Ishikawa (cell line): ENCODE measurements around the gene NKRF.

ENCODE experiments used
- CEBPB ChIP-seq: IDR thresholded peaks from 2 replicates; pipeline ENCODE4 v1.6.1; 2012
- EP300 ChIP-seq: IDR thresholded peaks from 2 replicates; pipeline ENCODE4 v1.6.1; 2012; ENCODE audit warnings: borderline replicate concordance
- MAX ChIP-seq: IDR thresholded peaks from 2 replicates; pipeline ENCODE4 v1.6.1; 2012
- NFIC ChIP-seq: IDR thresholded peaks from 2 replicates; pipeline ENCODE4 v1.6.1; 2012
- RAD21 ChIP-seq: IDR thresholded peaks from 2 replicates; pipeline ENCODE4 v1.6.1; 2012; ENCODE audit warnings: low read depth
- TAF1 ChIP-seq: IDR thresholded peaks from 2 replicates; pipeline ENCODE4 v1.6.1; 2012; ENCODE audit warnings: low read depth, mild to moderate bottlenecking
- TEAD4 ChIP-seq: IDR thresholded peaks from 2 replicates; pipeline ENCODE4 v1.6.1; 2012
- USF1 ChIP-seq: IDR thresholded peaks from 2 replicates; pipeline ENCODE4 v1.6.1; 2012
- YY1 ChIP-seq: IDR thresholded peaks from 2 replicates; pipeline ENCODE4 v1.6.1; 2012; ENCODE audit warnings: low read depth
- ZBTB7A ChIP-seq: IDR thresholded peaks from 2 replicates; pipeline ENCODE4 v1.6.1; 2012; ENCODE audit warnings: low read depth
- TF ChIP-seq, protein P1 (sequence below): IDR thresholded peaks from 2 replicates; pipeline ENCODE4 v1.6.1; 2012; ENCODE audit warnings: low read depth, mild to moderate bottlenecking

- TF ChIP-seq TAF1 (no peak), YY1 (no peak), EP300 (no peak), RAD21 (no peak), ZBTB7A (no peak), CEBPB (no peak), TEAD4 (no peak), USF1 (no peak), NFIC (no peak), MAX (no peak)
- TF ChIP-seq, protein P1, sequence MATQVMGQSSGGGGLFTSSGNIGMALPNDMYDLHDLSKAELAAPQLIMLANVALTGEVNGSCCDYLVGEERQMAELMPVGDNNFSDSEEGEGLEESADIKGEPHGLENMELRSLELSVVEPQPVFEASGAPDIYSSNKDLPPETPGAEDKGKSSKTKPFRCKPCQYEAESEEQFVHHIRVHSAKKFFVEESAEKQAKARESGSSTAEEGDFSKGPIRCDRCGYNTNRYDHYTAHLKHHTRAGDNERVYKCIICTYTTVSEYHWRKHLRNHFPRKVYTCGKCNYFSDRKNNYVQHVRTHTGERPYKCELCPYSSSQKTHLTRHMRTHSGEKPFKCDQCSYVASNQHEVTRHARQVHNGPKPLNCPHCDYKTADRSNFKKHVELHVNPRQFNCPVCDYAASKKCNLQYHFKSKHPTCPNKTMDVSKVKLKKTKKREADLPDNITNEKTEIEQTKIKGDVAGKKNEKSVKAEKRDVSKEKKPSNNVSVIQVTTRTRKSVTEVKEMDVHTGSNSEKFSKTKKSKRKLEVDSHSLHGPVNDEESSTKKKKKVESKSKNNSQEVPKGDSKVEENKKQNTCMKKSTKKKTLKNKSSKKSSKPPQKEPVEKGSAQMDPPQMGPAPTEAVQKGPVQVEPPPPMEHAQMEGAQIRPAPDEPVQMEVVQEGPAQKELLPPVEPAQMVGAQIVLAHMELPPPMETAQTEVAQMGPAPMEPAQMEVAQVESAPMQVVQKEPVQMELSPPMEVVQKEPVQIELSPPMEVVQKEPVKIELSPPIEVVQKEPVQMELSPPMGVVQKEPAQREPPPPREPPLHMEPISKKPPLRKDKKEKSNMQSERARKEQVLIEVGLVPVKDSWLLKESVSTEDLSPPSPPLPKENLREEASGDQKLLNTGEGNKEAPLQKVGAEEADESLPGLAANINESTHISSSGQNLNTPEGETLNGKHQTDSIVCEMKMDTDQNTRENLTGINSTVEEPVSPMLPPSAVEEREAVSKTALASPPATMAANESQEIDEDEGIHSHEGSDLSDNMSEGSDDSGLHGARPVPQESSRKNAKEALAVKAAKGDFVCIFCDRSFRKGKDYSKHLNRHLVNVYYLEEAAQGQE = no peak
Measured at GRCh38 chrX:119607018-119607389, 780 bp upstream of the NKRF start.
